NK-92 (cell line): ENCODE data around the gene TBC1D9B.

Experiments used
- DNase-seq: peaks from one replicate; lab custom pipeline; 2025; ENCODE audit not compliant: unreplicated experiment; lab: John Stamatoyannopoulos, UW

The TBC1D9B gene

DNA sequence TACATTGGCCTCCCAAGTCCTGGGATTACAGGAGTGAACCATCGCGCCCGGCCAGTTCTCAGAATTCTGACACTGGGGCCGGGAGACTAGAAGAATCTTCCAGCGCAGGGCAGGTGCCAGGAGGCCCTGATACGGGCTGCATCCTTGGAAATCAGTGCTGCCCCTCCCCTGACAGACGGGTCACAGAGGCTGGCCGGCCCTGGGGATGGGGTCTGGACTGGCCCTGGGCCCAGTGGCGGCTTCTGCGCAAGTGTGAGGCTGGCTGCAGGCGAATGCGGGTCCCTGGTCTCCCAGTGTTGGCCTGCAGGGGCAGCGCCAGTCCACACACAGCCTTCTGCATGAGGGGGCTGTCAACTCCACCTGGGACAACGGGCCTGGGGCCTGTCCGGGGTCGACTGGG lies 831 bp upstream of the TBC1D9B start:
- no peak for DNase-seq

- DNase-seq = no peak
Observed at GRCh38 chr5:179906795-179907555, 722 bp downstream of the TBC1D9B start.

GRCh38 chr5:179906294-179906794 lies 1.4 kb downstream of the TBC1D9B start:
- no peak for DNase-seq

- no peak for DNase-seq
Observed at GRCh38 chr5:179905161-179905560, 2.5 kb downstream of the TBC1D9B start.

DNA sequence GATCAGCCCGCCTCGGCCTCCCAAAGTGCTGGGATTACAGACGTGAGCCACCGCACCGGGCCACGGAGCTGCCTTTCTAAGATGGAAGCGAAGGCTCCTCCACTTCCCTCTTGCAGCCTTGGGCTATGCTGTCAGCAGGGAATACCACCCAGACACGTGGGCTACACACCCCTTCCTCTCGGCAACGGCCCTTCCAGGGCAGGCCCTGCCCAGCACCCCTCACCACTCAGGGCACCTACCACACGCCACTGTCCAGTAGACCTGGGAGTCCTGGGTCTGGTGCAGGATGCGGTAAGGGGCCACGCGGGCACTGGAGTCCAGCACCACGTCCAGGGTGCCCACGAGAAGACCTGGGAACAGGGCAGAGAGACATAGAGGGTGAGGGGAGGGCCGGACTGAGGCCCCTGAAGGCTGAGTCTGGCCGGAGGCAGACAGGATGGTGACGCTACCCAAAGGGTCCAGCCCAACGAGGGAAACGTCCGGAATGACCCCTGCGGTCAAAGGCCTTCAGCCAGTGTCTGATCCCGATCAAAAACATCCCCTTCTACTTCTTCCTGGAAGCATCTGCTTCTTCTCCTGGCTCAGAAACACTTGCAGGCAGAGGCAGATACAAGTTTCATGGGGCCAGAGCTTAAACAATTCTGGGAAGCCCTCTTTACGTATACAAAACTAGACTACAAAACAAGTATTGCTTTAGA lies 3.1 kb downstream of the TBC1D9B start:
- DNase-seq = no peak

GRCh38 chr5:179902763-179903158 lies 4.9 kb downstream of the TBC1D9B start:
- DNase-seq = no peak

- no peak for DNase-seq
Observed at GRCh38 chr5:179901915-179902762, 5.6 kb downstream of the TBC1D9B start.

GRCh38 chr5:179901462-179901861 lies 6.2 kb downstream of the TBC1D9B start:
- DNase-seq = no peak

DNA sequence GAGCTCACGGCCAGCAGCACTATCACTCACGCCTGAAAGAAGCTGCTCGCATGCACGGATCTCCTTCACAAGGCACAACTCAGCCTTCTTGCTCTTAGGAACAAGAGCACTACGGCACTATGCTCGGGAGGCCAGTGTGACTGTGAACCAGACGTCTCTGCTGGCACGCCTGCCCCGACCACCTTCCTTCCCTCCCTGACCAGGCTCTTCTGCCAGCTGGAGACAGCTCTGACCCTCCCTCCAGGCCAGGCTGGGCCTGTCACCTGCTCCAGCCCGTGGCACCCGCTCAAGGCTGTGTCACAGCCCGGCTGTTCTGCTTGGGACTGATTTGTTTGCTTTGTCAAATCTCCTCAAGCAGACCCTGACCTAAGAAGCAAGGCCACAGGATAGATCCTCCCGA lies 7.0 kb downstream of the TBC1D9B start:
- no peak for DNase-seq

DNA sequence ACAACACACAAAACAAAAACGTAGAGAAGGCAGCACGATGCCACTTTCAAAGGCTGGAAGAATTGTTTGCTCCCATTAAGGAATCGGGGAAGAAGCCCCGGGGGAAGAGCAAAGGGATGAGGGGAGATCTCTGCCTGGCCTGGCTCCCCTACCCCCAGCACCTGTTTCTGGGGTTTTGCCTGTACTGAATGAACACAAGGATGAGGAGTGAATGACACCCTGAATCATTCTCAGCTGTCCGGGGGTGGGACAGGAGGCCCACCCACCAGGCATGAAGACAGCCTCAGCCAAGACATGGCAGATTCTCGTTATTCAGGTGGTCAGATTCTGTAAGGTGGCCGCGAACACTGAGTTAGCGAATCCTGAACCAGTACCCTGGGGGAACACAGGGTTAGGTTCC lies 7.5 kb downstream of the TBC1D9B start:
- no peak for DNase-seq

DNA sequence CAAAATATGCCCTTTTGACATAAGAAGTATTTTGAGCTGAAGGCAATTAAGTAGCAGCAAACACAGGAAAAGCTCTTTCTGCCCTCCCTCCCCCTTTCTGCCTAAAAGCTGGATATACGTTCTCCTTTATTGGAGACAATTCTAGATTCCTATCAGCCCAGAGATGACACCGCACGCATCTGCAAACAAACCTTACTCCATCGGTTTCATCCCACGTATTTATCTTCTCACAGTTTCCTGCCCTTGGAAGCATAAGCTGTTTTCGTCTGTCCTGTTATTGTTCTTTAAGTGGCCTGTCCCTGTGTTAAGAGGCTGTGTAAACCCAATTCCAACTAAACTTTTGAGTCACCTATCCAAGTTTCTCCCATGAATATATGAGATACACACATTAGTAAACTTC lies 11.8 kb downstream of the TBC1D9B start:
- DNase-seq = no peak

DNA sequence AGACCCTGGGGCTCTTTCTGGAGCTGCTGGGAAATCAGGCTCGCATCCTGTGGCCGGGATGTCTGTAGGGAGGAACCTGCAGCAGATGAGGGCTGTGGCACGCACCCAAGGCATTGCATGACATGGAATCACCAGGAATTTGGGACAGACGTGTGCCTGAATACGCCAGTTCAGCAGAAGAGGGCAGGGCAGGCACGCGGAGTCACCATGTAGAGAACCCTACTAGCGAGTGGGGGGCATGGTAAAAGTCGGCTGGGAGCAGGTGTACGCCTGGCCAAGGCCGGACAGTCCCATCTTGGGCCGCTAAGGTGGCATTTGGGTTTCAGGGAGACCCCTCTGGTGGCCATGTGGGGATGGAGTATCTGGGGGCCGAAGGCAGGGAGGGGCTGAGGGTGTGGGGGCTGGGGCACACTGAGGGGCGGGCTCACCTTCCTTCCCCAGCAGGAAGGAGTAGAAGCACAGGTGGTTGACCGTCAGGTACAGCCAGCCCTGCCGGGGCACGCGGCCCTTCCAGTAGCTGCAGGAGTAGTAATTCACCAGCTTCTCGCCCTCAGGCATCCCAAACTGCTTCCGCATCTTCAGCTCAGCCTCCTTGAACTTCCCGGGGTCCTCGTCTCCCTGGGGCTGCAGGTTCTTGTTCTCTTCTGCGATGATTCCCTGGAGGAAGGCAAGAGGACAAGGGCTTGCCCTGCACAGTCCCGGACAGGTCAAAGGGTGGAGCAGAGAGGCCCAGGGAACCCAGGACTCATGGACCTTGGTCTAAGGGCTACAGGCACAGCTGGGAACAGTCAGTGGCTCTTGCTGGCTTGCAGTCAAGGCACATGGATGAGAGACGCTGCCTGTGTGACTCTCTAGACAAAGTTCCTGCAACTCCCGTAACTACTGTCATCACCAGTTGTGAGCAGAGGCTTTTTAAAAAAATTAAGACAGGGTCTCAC lies 13.5 kb downstream of the TBC1D9B start:
- DNase-seq = no peak

- DNase-seq = no peak
Observed at GRCh38 chr5:179893076-179893957, 14.4 kb downstream of the TBC1D9B start.

- no peak for DNase-seq
Observed at GRCh38 chr5:179892255-179892654, 15.4 kb downstream of the TBC1D9B start.

GRCh38 chr5:179890751-179891682 lies 16.7 kb downstream of the TBC1D9B start:
- DNase-seq = no peak

- no peak for DNase-seq
Observed at GRCh38 chr5:179889885-179890284, 17.8 kb downstream of the TBC1D9B start.

DNA sequence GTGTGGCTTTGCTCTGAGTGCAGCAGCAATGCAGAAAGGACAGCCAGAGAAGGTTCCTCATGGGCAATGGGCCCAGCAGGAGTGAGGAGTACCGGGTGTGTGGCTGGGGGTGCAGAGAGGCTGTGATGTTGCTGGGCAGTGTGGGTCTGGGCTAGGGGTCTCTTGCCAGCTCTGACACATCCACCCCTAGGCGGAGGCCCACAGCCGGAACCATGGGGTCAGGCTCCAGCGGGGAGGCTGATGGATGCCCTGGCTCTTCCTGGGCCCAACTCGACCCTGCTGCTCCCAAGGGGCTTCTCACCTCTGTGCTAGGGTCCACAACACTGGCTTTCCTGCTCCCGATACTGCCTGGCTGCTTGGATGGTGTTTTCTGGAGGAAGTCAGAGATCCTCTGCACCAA lies 19.9 kb downstream of the TBC1D9B start:
- DNase-seq = no peak

DNA sequence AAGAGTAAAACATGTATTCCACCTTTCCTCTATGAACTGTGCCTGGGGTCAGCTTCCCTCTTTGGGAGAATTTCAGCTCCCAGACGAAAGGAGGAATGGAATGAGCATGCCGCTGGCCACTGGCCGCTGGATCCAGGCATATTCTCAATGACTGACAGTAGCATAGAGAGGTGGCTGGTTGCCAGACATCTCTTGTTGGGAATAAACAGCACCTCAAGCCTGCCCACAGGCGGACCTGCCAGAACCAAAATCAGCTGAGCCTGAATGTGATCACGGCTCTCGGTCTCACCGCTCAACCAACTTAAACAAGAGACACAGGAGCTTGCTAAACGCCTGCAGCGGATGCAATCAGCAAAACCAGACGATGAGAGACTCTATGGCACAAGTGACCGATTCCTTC lies 20.6 kb downstream of the TBC1D9B start:
- no peak for DNase-seq
